ENCODE data around the gene SLC9A9. TPM values are rescaled to one million over a fixed set of nuclear protein-coding genes. Genes with fewer than 3 reads are reported as not detected.

The SLC9A9 gene
- polyA plus RNA-seq, 12 donors: 9.4 to 16.5 (median 11.6) TPM; not detected in 1

- no peak for DNase-seq
Measured at GRCh38 chr3:143600756-143601718, 247.2 kb downstream of the SLC9A9 start.

- DNase-seq: peak; percentile 46
Measured at GRCh38 chr3:143597774-143598652, 250.3 kb downstream of the SLC9A9 start.

- no peak for DNase-seq
Measured at GRCh38 chr3:143596957-143597642, 251.2 kb downstream of the SLC9A9 start.

GRCh38 chr3:143595456-143596077, 252.7 kb downstream of the SLC9A9 start:
- no peak for DNase-seq

GRCh38 chr3:143594206-143594605, 254.1 kb downstream of the SLC9A9 start:
- DNase-seq: no peak

- DNase-seq: no peak
Measured at GRCh38 chr3:143590660-143591059, 257.6 kb downstream of the SLC9A9 start.

GRCh38 chr3:143586576-143586975, 261.7 kb downstream of the SLC9A9 start:
- no peak for DNase-seq

GRCh38 chr3:143585720-143586456, 262.4 kb downstream of the SLC9A9 start:
- DNase-seq: no peak

- no peak for DNase-seq
Measured at GRCh38 chr3:143584474-143584873, 263.8 kb downstream of the SLC9A9 start.

GRCh38 chr3:143581972-143582722, 266.1 kb downstream of the SLC9A9 start:
- DNase-seq: no peak

GRCh38 chr3:143578810-143579435, 269.3 kb downstream of the SLC9A9 start:
- no peak for DNase-seq

GRCh38 chr3:143576568-143577270, 271.5 kb downstream of the SLC9A9 start:
- DNase-seq: no peak

- no peak for DNase-seq
Measured at GRCh38 chr3:143574933-143575332, 273.3 kb downstream of the SLC9A9 start.

- DNase-seq: no peak
Measured at GRCh38 chr3:143573610-143574303, 274.5 kb downstream of the SLC9A9 start.

- no peak for DNase-seq
Measured at GRCh38 chr3:143571548-143571947, 276.7 kb downstream of the SLC9A9 start.

- no peak for DNase-seq
Measured at GRCh38 chr3:143567823-143568222, 280.4 kb downstream of the SLC9A9 start.

- DNase-seq: no peak
Measured at GRCh38 chr3:143565951-143566350, 282.3 kb downstream of the SLC9A9 start.

GRCh38 chr3:143563786-143564185, 284.5 kb downstream of the SLC9A9 start:
- no peak for DNase-seq

Measured in muscle of arm (tissue), 12 donors.